Measurements from ENCODE around the gene IGSF9B. TPM values are rescaled to one million over a fixed set of nuclear protein-coding genes. Genes with fewer than 3 reads are reported as not detected.

The IGSF9B gene
- total RNA-seq, 1 experiment from 2014 or later: 2.2 TPM

- H3K27me3 ChIP-seq (ENCODE audit: control insufficient read depth, insufficient read depth, low read length): peaks cover 6% of the 10 kb centered on the region; the same call in 1 of the 2 replicates
- in situ Hi-C loops (cut with HindIII; ENCODE audit: low pct_unique_long_range_greater_than_20kb, low sequenced_read_pairs): no loop called here
- intact Hi-C loops (cut with micrococcal nuclease; ENCODE audit: unreplicated experiment): no loop called here
- no peak overlapping the region for H3K4me3 ChIP-seq (ENCODE audit: low read depth in 2 of 2, low read length in 2 of 2)
- CTCF ChIA-PET: no interaction called here
- H3K9me3 ChIP-seq (ENCODE audit: control insufficient read depth, insufficient read depth, low read depth, low read length): no peaks in the 10 kb centered on the region
- ATAC-seq: no peak
- DNase-seq (ENCODE audit: low read depth, low spot score): no peak
- TF ChIP-seq CTCF (IDR thresholded peaks at IDR 0.05): no peak
- TF ChIP-seq TCF7L2 (IDR thresholded peaks at IDR 0.05; ENCODE audit: low read depth, low read length): no peak
- TF ChIP-seq REST (IDR thresholded peaks at IDR 0.05; ENCODE audit: insufficient read depth in 1 of 2, low read depth in 2 of 2, low read length in 1 of 2): no peak
- no peak for TF ChIP-seq SIN3A (IDR thresholded peaks at IDR 0.05; ENCODE audit: borderline replicate concordance, insufficient read depth, low read depth, low read length)
- no peak for TF ChIP-seq POLR2AphosphoS5 (IDR thresholded peaks at IDR 0.05; ENCODE audit: low read depth, low read length)
- no peak overlapping the region for H3K27ac ChIP-seq (ENCODE audit: low read length)
- no TSS peak for BruUV-seq (replicated peaks)
- POLR2A ChIA-PET: interaction anchor here (0.7 kb wide), 1 partner anchor 17 kb away, joined by 4 read pairs; no protein-coding TSS in a partner anchor
- H3K36me3 ChIP-seq (ENCODE audit: control insufficient read depth, insufficient read depth, low read length): no peaks in the 10 kb centered on the region
- H3K4me1 ChIP-seq (ENCODE audit: control insufficient read depth, insufficient read depth, low read length): no peaks in the 10 kb centered on the region
Observed at GRCh38 chr11:133860151-133860550, 96.6 kb downstream of the IGSF9B start.

Other genes with a start within 250 kb of the IGSF9B start
- gene SPATA19, start 111.5 kb downstream of the IGSF9B start, total RNA-seq (2021; ENCODE audit: unreplicated experiment): not detected
- gene JAM3, start 112.1 kb upstream of the IGSF9B start, total RNA-seq (2021; ENCODE audit: unreplicated experiment): 45.4 TPM

Measured in Panc1 (cell line).